ENCODE results near the gene RNU6-8.

RNU6-8 gene

DNA sequence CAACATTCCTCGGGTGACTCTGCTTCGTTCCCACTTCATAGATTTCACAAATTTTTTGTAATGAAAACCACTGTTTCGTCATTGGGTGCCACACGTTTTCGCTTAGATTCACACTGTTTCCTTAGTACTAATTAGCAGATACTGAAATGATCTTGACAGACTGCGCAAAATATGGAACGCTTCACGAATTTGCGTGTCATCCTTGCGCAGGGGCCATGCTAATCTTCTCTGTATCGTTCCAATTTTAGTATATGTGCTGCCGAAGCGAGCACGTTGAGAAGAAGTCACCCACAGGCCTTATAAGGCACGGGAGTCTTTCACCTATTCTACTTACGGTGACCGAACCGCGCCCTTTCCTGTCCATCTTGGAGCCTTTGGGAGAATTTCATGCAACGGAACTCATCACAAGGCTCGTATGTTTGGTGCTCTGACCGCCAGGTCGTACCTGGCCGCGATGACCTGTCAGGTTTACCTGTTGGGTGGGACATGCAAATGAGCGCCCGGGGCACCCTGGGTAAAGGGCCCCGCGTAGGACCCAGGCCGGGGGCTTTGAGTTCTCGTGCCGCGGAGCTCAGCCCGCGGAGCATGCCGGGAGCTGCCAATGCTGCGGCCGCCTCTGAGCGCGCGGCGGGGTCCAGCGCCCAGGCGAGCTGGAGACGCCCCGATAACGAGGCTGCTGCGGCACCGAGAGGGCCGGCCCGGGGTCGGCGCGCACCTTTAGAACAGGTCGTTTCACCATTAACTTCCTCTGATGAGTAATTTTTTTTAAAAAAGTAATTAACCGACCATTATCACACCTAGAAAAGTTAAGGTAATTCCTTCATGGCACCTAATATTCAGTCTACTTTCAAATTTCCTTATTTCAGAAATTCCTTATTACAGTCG is at the start of gene RNU6-8:
RNU6-8 (minus strand) TSS at position 272 of the 885 bp plus-strand sequence.
- DNase-seq (ENCODE audit: low read depth in 3 of 3): peak; percentile 68 to 80 (median 68)

DNA sequence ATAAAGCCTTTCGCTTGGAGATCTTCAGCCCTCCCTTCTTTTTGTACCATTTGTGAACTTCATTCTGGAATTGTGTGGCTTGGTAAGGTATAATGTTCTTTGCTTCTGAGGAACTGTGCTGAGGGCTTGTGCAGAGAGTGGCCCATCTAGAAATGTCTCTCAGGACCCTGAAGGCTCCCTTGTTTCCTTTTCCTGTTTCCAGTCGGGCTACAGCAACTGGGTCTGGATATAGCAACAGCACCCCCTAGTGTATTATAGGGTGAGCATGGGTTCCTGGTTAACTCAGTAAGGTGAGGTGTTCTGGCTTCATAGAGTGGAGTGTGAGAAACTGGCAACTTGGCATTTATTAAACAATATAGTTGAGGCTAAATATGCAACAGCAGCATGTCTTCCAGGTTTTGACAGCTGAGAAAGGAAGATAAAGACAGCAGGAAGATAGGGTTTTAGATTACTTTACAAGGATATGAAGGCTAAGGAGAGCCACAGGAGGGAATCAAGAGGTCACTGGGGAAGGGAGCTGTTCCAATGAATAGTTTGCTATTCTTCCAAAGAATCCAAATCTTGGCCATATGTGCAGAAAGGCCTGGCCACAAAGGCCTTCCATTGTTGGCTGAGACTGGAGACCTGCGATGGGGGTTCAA is 49.1 kb upstream of the RNU6-8 start:
- peak in 2 of 3 donors; percentile 23 to 34 for DNase-seq (ENCODE audit: low read depth in 3 of 3)

DNA sequence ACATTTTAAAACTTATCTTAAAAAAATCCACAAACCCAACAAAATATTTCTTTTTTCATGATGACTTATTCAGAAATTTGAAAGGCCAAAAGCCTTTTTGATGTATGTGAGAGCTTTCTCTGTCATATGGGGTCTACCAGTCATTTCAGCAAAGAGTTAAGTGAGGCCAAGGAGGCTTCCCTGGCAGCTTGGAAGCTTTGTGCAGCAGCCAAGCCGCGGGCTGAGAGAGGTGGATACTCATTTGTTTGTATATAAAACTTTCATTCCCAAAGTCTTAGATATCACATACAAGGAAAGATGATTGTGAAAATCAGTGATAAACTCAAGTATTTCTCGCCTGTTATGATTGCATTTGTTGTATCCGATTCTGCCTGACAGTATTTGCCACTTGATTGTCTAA is 48.5 kb upstream of the RNU6-8 start:
- DNase-seq (ENCODE audit: low read depth in 3 of 3): no peak

DNA sequence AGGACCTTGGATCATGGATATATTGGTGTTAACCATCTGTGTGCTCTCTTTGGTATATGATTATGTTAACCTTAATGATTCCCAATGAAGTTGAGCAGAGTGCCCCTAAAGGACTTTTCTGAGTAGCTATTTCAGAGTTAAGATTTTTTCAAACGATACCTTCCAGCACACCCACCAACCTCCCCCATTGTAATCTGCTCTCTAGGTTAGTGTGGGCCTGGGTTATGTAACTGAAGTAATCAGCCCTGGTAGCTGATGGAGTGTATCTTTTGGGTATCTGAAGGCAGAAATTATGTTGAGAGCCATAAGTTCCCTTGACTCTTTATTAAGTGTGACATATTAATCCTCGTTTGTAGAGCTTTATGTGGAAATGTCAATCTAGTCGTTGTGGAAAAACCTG is 47.6 kb upstream of the RNU6-8 start:
- DNase-seq (ENCODE audit: low read depth in 3 of 3): no peak

DNA sequence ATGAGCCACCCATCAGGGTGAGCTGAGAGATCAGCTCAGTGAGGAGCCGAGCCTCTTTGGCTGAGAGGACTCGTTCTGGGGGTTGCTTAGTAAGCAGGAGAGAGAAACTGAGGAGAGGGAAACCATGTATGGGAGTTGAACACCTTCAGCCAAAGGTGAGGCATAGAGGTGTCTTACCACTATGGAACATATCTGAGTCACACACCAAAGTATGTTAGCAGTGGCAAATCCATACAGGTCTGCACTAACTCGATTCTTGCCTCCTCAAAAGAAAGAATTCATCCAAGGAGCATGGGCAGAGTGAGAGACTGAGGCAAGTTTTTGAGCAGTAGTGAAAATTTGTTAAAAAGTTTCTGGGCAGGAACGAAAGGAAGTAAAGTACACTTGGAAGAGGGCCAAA is 46.7 kb upstream of the RNU6-8 start:
- DNase-seq (ENCODE audit: low read depth in 3 of 3): no peak

DNA sequence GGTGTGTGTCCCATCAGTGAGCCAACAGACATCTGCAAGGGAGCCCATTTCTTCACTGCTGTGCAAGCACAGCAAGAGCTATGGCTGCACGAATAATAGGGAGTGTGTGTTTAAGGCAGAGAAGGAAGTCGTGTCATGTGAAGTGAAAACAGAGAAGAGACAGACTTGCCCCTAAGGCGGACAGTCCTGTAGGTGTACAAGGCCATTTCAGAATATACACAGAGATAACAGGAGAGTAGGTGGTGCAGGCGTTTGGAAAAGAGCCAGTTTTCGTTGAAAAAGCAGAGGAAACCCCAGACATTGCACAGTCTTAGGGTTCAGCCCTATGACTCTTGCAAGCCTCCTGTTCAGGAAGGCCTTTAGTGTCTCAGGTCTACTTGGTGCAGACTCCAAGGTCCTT is 46.3 kb upstream of the RNU6-8 start:
- DNase-seq (ENCODE audit: low read depth in 3 of 3): no peak

DNA sequence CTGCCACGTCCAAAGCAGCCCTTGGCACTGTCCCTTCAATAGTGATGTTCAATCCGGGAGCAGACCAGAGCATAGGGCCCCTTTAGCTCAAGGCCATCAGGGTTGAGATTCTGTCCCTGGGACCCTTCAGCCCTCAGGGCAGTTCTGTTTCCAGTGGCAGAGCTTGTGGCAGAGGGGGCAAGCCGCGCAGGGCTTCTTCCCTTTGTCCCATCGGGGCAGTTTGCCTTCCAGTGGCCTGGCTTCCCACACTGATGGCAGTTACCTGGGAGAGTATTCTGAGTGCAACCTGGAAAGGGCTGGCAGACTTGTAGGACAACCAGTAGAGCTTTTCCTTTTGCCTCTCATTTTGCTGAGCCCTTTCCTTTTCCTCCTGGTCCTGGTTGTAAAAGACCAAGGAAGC is 43.7 kb upstream of the RNU6-8 start:
- DNase-seq (ENCODE audit: low read depth in 3 of 3): no peak

DNA sequence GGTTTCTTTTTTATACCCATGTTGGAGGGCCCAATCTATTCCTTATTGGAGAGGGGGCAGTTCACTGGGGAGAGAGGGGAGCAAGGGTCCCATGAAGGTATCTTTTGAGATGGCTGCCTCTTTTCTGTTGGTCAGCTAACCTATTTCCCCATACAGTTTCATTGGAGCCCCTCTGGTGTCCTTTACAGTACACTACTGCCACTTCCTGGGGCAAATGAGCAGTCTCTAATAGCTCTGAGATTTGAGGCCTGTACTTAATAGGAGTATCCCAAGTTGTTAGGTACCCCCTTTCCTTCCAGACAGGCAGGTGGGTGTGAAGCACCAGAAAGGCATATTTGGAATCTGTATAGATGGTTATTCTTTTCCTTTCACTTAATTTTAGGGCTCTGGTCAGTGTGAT is 41.3 kb upstream of the RNU6-8 start:
- DNase-seq (ENCODE audit: low read depth in 3 of 3): no peak

DNA sequence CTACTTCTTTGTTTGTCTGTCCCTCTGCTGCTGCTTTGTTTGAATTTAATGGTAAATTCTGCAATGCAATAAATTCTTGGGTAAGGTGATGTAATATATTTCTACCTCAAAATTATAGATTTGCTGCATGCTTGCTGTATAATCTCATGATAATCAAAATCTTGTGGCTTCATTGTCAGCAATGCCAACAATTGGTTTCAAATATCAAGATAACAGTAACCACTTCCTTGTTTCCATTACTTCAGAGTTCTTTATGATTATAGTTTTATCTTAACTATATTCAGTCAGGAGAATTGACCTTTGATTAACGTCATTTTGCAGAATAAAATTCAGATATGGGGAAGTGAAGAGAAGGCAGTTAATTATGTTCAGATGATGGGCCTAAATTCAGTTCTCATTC is 30.2 kb upstream of the RNU6-8 start:
- DNase-seq (ENCODE audit: low read depth in 3 of 3): no peak

DNA sequence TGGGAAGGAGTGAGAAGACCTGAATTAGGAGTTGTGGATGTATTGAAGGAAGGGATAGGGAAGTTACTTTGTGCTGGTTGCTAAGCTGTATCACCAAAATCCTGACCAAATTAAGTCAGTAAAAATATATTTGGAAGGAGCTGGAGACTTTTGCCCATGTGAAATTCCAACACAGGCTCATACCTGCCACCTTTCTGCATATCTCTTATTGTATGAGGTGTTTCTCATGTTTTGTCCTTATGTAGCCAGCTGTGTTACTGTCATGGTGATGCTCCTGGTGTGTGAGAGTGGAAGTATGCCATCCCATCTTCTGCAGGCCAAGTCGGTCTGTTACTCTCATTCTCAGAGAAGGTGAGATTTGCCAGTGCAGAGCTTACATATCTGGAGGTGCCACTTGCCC is 29.4 kb upstream of the RNU6-8 start:
- no peak for DNase-seq (ENCODE audit: low read depth in 3 of 3)

DNA sequence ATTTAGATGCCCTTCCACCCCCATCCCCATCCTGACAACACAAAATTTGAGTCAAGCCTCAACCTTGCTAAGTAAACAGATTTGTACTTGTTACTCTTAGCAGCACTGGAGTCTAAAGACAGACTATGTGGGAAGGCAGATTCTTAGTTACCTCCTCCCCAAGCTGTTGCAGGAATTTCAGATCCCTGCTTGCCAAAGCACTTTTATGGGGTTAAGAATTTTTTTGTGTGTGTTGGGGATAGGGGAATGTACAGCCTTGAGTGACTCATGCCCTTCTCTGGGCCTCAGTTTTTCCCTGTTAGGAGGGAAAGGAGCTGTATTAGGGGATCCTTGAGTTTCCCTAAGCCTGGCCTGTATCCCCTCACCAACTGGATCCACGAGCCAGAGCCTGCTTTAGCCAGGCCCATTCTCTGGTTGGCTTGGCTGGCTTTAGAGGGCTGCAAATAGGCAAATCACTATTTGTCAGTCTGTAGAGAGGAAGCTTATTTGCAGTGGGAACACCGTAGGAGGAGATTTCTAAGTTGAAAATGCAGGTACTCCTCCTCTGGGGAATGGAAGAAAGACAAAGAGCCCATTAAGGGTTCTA is 27.7 kb upstream of the RNU6-8 start:
- no peak for DNase-seq (ENCODE audit: low read depth in 3 of 3)

DNA sequence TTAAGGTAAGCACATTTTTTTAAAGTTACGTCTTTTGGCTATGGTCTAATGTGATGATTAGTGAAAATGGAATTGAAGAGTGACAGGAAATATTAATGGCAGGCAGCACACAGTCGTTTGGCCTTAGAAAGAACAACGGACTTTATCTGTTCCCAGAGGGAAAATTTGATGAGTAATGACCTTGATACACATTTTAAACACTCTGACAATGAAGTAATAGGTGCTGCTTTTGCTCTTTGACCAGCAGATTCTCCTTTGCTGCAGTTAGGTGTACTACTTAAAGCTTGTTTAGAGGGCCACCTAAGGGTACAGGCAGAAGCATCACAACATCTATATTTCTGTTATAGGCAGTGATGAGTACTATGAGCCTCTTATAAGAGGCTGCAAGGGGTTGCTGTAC is 27.1 kb upstream of the RNU6-8 start:
- no peak for DNase-seq (ENCODE audit: low read depth in 3 of 3)

DNA sequence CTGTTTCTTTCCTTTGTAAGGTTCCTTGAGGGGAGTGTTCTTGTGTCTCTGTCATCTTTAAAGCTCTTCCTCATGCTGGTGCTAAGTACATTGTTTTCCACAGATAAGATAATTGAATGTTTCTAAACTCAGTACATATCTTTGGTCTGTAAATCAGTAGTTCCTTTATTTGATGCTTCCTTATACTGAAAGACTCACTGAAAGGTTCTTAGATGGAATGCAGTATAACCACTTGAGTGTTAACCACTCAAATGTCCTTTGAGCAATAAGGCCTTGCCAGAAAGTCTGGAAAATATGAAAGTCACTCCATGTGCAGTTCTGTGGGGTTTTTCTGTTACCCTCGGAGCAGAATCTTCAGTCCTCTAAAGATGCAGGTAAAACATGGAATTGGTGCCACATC is 23.0 kb upstream of the RNU6-8 start:
- no peak for DNase-seq (ENCODE audit: low read depth in 3 of 3)

DNA sequence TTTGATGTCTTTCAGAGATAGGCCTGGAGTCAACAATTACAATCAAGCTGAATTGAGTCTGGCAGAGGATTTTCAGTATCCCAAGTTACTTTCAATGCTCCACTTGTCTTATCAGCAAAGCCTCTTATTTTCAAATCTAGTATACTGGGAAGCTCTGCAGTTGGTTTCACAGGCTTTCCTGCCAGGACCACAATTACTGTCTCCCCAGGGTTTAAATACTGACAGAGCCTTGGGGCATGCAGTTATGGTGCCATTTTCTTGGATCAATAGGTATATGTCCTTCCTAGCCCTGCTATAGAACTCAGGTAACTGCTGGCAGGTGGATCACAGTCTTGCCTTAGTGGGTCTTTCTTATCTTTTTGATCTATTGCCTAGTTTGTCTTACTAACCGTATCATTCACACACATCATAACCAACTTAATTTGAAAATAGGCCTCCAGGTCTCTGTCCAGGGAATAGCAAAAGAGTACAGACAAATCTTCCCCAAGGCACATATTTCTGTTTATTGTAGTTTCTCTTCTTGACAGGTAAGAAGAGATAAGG is 22.4 kb upstream of the RNU6-8 start:
- DNase-seq (ENCODE audit: low read depth in 3 of 3): no peak

DNA sequence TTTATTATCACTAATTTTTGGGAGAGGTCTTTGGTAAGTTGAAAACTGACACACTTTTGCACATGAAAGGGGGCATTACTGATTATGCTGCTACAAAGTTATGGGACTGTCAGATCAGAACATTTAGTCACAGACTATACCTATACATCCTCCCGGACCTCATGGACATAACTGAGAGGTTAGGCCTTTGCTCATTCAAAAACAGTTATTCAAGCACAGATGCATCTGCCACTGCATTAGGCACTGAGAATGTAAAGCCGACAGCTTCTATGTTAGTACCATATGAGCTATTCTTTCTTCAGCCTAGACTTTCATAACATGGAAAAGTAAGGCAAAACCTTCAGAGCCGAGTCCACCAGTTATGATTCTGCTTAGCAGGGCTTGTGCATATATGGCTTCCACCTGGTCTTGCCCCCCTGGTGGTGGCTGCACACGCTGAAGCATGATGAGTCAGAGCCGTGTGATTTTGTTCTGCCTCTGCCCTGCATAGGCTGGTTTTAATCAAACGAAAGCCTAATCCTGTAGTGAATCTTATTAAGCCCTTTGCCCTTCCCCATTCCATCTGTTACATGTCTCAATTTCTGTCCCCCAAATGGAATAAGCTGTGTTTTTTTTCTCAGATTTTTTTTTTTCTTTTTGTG is 21.8 kb upstream of the RNU6-8 start:
- no peak for DNase-seq (ENCODE audit: low read depth in 3 of 3)

DNA sequence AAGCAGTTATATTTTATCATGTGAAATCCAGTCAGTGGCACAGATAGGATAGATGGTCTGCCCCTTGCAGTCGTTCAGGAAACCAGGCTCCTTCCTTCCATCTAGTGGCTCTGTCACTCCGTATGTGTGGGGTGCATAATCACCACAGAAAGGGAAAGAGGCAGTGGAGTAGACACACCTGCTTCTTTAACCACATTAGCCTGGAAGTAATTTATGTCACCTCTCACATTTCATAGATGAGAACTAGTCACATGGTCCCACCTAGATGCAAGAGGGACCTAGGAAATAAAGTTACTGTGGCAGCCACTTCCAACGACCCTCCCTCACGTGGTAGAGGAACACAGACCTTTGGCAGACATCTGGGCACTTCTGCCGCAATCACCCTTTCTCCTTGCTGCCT is 14.2 kb upstream of the RNU6-8 start:
- no peak for DNase-seq (ENCODE audit: low read depth in 3 of 3)

DNA sequence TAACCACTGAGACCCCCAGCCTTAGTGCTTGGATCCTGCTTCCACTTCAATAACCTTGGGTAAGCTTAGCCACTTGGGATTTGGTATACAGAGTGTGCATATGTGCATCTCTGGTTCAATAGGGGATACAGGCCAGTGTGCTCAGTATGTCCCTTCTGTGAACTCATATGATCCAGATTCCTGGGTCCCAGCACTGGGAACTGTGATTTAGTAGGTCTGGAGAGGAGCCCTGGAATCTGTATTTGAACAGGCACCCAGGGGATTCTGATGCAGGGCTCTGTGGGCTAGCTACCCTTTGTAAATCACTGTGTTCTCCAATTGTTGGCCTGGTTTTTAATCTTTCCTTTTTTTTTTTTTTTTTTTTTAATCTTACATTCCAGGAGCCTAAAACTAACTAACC is 9.8 kb upstream of the RNU6-8 start:
- DNase-seq (ENCODE audit: low read depth in 3 of 3): no peak

DNA sequence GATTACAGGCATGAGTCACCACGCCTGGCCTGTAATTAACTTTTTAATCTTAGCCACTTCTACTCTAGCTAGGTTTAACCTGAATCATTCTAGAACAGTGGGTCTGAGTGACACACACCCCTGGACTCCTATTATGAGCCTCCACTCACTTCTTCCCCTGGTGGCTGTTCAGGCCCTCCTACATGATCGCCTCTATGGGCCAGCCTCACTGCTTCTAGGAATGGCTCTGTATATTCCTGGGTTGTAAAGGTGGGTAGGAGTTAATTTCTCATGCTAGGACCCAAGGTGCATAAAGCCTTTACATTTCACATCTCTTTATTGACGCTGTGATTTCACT is 8.0 kb upstream of the RNU6-8 start:
- DNase-seq (ENCODE audit: low read depth in 3 of 3): no peak

DNA sequence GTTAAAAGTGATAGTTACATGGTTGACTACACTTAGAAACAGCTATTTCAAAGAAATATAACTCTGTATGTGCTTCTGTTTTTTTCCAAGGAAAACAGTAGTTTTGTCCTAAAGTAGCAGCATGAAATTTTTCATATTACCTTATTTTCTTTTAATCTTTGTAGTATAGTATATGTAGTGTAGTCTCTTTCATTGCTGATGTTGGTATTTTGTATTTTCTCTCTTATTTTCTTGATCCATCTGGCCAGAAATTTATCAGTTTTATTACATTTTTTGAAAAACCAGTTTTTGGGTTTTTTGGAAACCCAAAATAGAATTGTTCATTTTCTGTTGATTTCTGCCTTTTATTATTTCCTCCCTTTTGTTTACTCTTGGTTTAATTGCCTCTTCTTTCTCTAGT is 6.4 kb upstream of the RNU6-8 start:
- DNase-seq (ENCODE audit: low read depth in 3 of 3): no peak

DNA sequence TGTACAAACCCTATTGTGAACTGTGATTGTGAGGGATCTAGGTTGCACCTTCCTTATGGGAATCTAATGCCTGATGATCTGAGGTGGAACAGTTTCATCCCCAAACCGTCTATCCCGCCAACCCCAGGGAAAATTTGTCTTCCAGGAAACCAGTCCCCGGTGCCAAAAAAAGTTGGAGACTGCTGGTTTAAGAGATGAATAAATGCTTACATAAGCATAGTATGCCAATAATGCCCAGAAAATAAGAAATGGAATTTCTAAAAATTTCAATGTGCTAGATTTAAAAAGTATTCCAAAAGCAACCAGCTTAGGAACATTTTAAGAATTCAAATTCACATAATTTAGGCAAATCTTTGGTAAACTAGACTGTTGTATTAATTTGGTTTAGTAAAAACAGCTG is 5.4 kb upstream of the RNU6-8 start:
- no peak for DNase-seq (ENCODE audit: low read depth in 3 of 3)

DNA sequence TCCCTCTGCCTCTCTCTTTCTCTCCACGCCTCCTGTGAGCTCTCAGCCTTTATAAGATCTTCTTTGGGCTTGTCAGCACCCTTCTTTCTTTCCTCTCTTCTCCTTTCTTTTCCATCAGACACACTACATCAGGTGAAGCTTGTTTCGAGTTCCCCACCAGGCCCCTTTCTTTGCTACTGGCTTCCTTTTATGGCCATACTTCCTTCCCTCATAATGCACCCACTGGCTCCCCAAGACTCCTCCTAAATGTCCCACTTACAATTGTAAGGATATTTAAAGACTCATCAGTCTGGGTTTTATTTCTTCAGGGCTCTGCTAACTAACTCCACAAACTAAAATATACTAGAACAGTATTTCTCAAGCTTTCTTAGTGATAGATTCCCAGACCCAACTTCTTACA is 3.5 kb upstream of the RNU6-8 start:
- DNase-seq (ENCODE audit: low read depth in 3 of 3): no peak

DNA sequence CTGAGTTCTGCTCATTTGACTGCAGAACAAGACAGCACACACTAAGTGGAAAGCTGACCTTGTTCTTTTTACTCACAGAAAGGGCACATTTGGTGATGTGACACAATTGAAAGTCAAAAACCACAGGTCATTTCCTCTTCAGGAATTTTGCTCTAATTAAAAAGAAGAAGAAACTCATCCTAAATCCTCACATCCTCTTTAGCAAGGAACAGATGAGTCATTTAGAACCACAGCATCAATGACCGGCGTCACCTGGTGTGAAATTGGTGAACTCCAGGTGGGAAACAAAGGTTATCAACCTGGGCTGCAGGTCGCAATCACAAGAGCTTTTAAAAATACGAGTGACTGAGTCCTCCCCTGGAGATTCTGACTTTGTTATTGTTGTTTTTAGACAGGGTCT is 2.9 kb upstream of the RNU6-8 start:
- DNase-seq (ENCODE audit: low read depth in 3 of 3): no peak

Data from stimulated activated CD4-positive, alpha-beta T cell treated with anti-CD3 and anti-CD28 coated beads, TNF-alpha, amount 100 ng/mL, for 48 hours (primary cell).